PC-3 (cell line): Measurements from ENCODE around the gene TMEM178B. TPM values are rescaled to one million over a fixed set of nuclear protein-coding genes. Genes with fewer than 3 reads are reported as not detected.

Source experiments
- ATAC-seq: fragments of 200-7000 bp; cut with Tn5 transposase; 2 replicates; pipeline ENCODE4 v1.9.1; 2020; ENCODE audit warnings: mild to moderate bottlenecking, moderate library complexity
- BruUV-seq: library from RNA; stranded (reverse); fragments of 400-500 nt; replicated peaks from 2 replicates; lab custom pipeline; 2021; lab: Mats Ljungman, UMichigan
- CTCF ChIA-PET: fragments of 300-600 bp; sonication (Branson Sonifier 250); formaldehyde crosslinking; loops from one replicate; lab custom pipeline; 2022; ENCODE audit warnings: antibody characterized with exemption; lab: Charles Lee
- POLR2A ChIA-PET: fragments of 300-600 bp; sonication (Branson Sonifier 250); formaldehyde crosslinking; loops from one replicate; lab custom pipeline; 2022; ENCODE audit warnings: antibody characterized with exemption; ENCODE audit not compliant: unreplicated experiment; lab: Charles Lee
- DNase-seq: peaks from one replicate; pipeline ENCODE4 v3.0.0-alpha.2; 2015
- H2AFZ ChIP-seq: fragments of 300-600 bp; sonication (generic); 2 replicates; pipeline ENCODE4 v1.6.0; 2016; ENCODE audit warnings: antibody characterized with exemption, low read length
- H3F3A ChIP-seq: fragments of 300-600 bp; sonication (generic); one replicate; pipeline ENCODE4 v1.6.0; 2017; ENCODE audit warnings: antibody characterized with exemption, low read length, control low read depth, mild to moderate bottlenecking; ENCODE audit not compliant: unreplicated experiment
- H3K27ac ChIP-seq: fragments of 300-600 bp; sonication (generic); 2 replicates; pipeline ENCODE4 v1.5.1; 2016; ENCODE audit warnings: mild to moderate bottlenecking, low read length
- H3K27me3 ChIP-seq: fragments of 300-600 bp; sonication (generic); 2 replicates; pipeline ENCODE4 v1.6.1; 2016; ENCODE audit warnings: low read length, mixed read lengths
- H3K36me3 ChIP-seq: fragments of 300-600 bp; sonication (generic); 2 replicates; pipeline ENCODE4 v1.6.1; 2016; ENCODE audit warnings: low read depth, mixed run types, low read length, mixed read lengths
- H3K4me1 ChIP-seq: fragments of 300-600 bp; sonication (generic); 2 replicates; pipeline ENCODE4 v1.5.1; 2016; ENCODE audit warnings: low read length; ENCODE audit not compliant: insufficient read depth
- H3K4me2 ChIP-seq: fragments of 300-600 bp; sonication (generic); 2 replicates; pipeline ENCODE4 v1.6.0; 2016; ENCODE audit warnings: low read length
- H3K4me3 ChIP-seq: fragments of 300-600 bp; sonication (generic); 2 replicates; pipeline ENCODE4 v1.5.1; 2016; ENCODE audit warnings: mild to moderate bottlenecking, low read length, mixed read lengths
- H3K79me2 ChIP-seq: fragments of 300-600 bp; sonication (generic); 2 replicates; pipeline ENCODE4 v1.6.1; 2017; ENCODE audit warnings: low read length, mixed read lengths
- H3K9ac ChIP-seq: fragments of 300-600 bp; sonication (generic); 2 replicates; pipeline ENCODE4 v1.6.0; 2016; ENCODE audit warnings: mild to moderate bottlenecking, low read length
- H3K9me2 ChIP-seq: fragments of 300-600 bp; sonication (generic); replicated peaks from 2 replicates; pipeline ENCODE4 v1.6.1; 2016; ENCODE audit warnings: mixed run types, low read length, mixed read lengths
- H3K9me3 ChIP-seq: fragments of 300-600 bp; sonication (generic); 2 replicates; pipeline ENCODE4 v1.6.1; 2016; ENCODE audit warnings: low read length, mixed read lengths
- H4K20me1 ChIP-seq: fragments of 300-600 bp; sonication (generic); 2 replicates; pipeline ENCODE4 v1.6.1; 2016; ENCODE audit warnings: low read length, mixed read lengths
- CTCF ChIP-seq: fragments of 300-600 bp; sonication (generic); conservative IDR thresholded peaks from 2 replicates; pipeline ENCODE4 v1.5.1; 2017; ENCODE audit warnings: antibody characterized with exemption, low read depth, mild to moderate bottlenecking, low read length
- EZH2 ChIP-seq: fragments of 300-600 bp; sonication (generic); IDR thresholded peaks from one replicate; pipeline ENCODE4 v1.6.1; 2017; ENCODE audit warnings: antibody characterized with exemption, mild to moderate bottlenecking, low read length; ENCODE audit not compliant: unreplicated experiment
- EZH2phosphoT487 ChIP-seq: fragments of 300-600 bp; sonication (generic); IDR thresholded peaks from 2 replicates; pipeline ENCODE4 v1.6.1; 2018; ENCODE audit warnings: mild to moderate bottlenecking, antibody characterized with exemption, low read length, borderline replicate concordance
- intact Hi-C: fragments of 100-400 bp; cut with micrococcal nuclease; formaldehyde crosslinking; loops from 2 replicates; pipeline ENCODE4 v1.9.0; 2023
- total RNA-seq: library from RNA; depleted of rRNA; stranded (reverse); fragments of >200 nt; gene quantifications from 2 replicates; pipeline ENCODE4 v1.2.3, GENCODE V29; 2014

Gene TMEM178B
- total RNA-seq, 1 experiment from 2014 or later = 0.29 TPM

- Histone ChIP-seq H3K9me2 (no peaks in the 10 kb centered on the region), H3K27ac (no peak overlapping the region), H3K4me1 (peaks cover 2% of the 10 kb centered on the region; the same call in 1 of the 2 replicates), H3K9me3 (no peaks in the 10 kb centered on the region), H3K4me2 (peak overlapping the region; percentile 80), H3K79me2 (no peaks in the 10 kb centered on the region), H4K20me1 (no peaks in the 10 kb centered on the region), H3F3A (no peaks in the 10 kb centered on the region), H3K9ac (no peak overlapping the region), H2AFZ (peak overlapping the region; percentile 62; the same call in 1 of the 2 replicates), H3K4me3 (peak overlapping the region; percentile 61), H3K36me3 (no peaks in the 10 kb centered on the region), H3K27me3 (peaks cover 73% of the 10 kb centered on the region)
- peak; percentile 61 for ATAC-seq
- peak; percentile 63 for DNase-seq
- ChIA-PET POLR2A (interaction anchor here (0.5 kb wide), 1 partner anchor 58 kb away, joined by 7 read pairs; the partner anchor contains the start of gene MRPS33), CTCF (no interaction called here)
- no peak for TF ChIP-seq CTCF
- intact Hi-C loops = loop anchor here (10.0 kb wide), 1 partner anchor 462 kb away; no protein-coding TSS in a partner anchor
- BruUV-seq = no TSS peak
These were observed 1.2 kb upstream of the TMEM178B start for GRCh38 chr7:141072548-141073172.

- Histone ChIP-seq H3K9ac (no peak overlapping the region), H3K4me1 (peaks cover 2% of the 10 kb centered on the region; the same call in 1 of the 2 replicates), H3K9me3 (no peaks in the 10 kb centered on the region), H3F3A (no peaks in the 10 kb centered on the region), H3K36me3 (no peaks in the 10 kb centered on the region), H4K20me1 (no peaks in the 10 kb centered on the region), H3K4me3 (peak overlapping the region; percentile 61), H3K79me2 (no peaks in the 10 kb centered on the region), H2AFZ (peak overlapping the region; percentile 85; the same call in 1 of the 2 replicates), H3K27me3 (peaks cover 73% of the 10 kb centered on the region), H3K9me2 (no peaks in the 10 kb centered on the region), H3K4me2 (peak overlapping the region; percentile 83), H3K27ac (no peak overlapping the region)
- intact Hi-C loops = loop anchor here (10.0 kb wide), 1 partner anchor 462 kb away; no protein-coding TSS in a partner anchor
- ChIA-PET CTCF (no interaction called here), POLR2A (no interaction called here)
- ATAC-seq (peak; percentile 31), DNase-seq (peak; percentile 7)
- BruUV-seq = no TSS peak
- no peak for TF ChIP-seq CTCF
- no peak for TF ChIP-seq EZH2phosphoT487
- no peak for TF ChIP-seq EZH2
These were observed 657 bp upstream of the TMEM178B start for GRCh38 chr7:141073173-141073640.
